Measurements from ENCODE around the gene CYLD. TPM values are rescaled to one million over a fixed set of nuclear protein-coding genes. Genes with fewer than 3 reads are reported as not detected.

CYLD gene
- polyA plus RNA-seq, 1 donor from 2014 or later: 27.6 TPM

- Histone ChIP-seq H2AFZ (ENCODE audit: low read depth, low read length) (no peak overlapping the region), H3K36me3 (ENCODE audit: insufficient read depth, low read length) (peaks cover 6% of the 10 kb centered on the region), H3F3A (ENCODE audit: insufficient read depth, low read length, poor library complexity, severe bottlenecking) (no peaks in the 10 kb centered on the region), H3K27me3 (ENCODE audit: insufficient read depth, low read depth, low read length) (no peaks in the 10 kb centered on the region), H3K4me3 (ENCODE audit: low read length) (no peak overlapping the region), H3K9ac (ENCODE audit: low read length) (no peak overlapping the region), H3K9me2 (ENCODE audit: insufficient read depth, low read length) (no peaks in the 10 kb centered on the region), H3K4me2 (ENCODE audit: low read length) (no peak overlapping the region), H3K27ac (ENCODE audit: low read length) (no peak overlapping the region), H3K9me3 (ENCODE audit: low read length) (no peaks in the 10 kb centered on the region), H4K20me1 (ENCODE audit: insufficient read depth) (no peaks in the 10 kb centered on the region), H3K79me2 (replicated peaks; ENCODE audit: insufficient read depth, low read length) (no peaks in the 10 kb centered on the region)
- TF ChIP-seq RAD21 (conservative IDR thresholded peaks at IDR 0.05) (no peak), REST (IDR thresholded peaks at IDR 0.05; ENCODE audit: borderline replicate concordance) (no peak), POLR2AphosphoS5 (IDR thresholded peaks at IDR 0.05) (no peak), TAF1 (IDR thresholded peaks at IDR 0.05; ENCODE audit: low read depth) (no peak), CTCF (IDR thresholded peaks at IDR 0.05; ENCODE audit: poor library complexity, severe bottlenecking) (no peak)
These were observed 39.2 kb downstream of the CYLD start for GRCh38 chr16:50781043-50781442.

DNA sequence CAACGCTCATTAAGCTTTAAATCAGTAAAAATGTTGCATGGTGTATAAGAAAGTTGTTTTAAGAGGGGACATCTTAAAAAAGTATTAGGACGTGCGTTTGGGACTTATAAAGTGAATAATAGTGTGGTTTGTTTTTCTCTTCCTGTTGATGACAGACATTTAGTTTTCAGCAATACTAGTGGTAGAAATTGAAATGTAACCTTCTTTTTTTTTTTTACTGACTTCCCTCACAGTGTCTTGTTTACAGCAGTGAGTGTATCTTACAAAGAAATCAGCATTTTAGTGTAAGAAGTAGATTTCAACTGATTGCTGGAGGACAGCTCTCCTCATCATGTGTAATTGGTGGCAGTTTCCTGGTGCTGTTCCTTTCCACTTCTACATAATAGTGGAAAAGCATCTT, 39.6 kb downstream of the CYLD start:
- Histone ChIP-seq H3K27me3 (ENCODE audit: insufficient read depth, low read depth, low read length) (no peaks in the 10 kb centered on the region), H3K9ac (ENCODE audit: low read length) (no peak overlapping the region), H2AFZ (ENCODE audit: low read depth, low read length) (no peak overlapping the region), H3K9me3 (ENCODE audit: low read length) (no peaks in the 10 kb centered on the region), H3K79me2 (replicated peaks; ENCODE audit: insufficient read depth, low read length) (no peaks in the 10 kb centered on the region), H3K4me2 (ENCODE audit: low read length) (no peak overlapping the region), H3F3A (ENCODE audit: insufficient read depth, low read length, poor library complexity, severe bottlenecking) (no peaks in the 10 kb centered on the region), H3K9me2 (ENCODE audit: insufficient read depth, low read length) (no peaks in the 10 kb centered on the region), H3K36me3 (ENCODE audit: insufficient read depth, low read length) (peaks cover 6% of the 10 kb centered on the region), H3K4me3 (ENCODE audit: low read length) (no peak overlapping the region), H4K20me1 (ENCODE audit: insufficient read depth) (no peaks in the 10 kb centered on the region), H3K27ac (ENCODE audit: low read length) (no peak overlapping the region)
- TF ChIP-seq MXI1 (conservative IDR thresholded peaks at IDR 0.05; ENCODE audit: poor library complexity, severe bottlenecking): no peak
- TF ChIP-seq TAF1 (IDR thresholded peaks at IDR 0.05; ENCODE audit: low read depth): no peak
- TF ChIP-seq POLR2AphosphoS5 (IDR thresholded peaks at IDR 0.05): no peak
- no peak for TF ChIP-seq SMC3 (conservative IDR thresholded peaks at IDR 0.05; ENCODE audit: poor library complexity)

GRCh38 chr16:50789757-50790156, 47.9 kb downstream of the CYLD start:
- no peaks in the 10 kb centered on the region for H3K79me2 ChIP-seq (replicated peaks; ENCODE audit: insufficient read depth, low read length)
- H3K9me3 ChIP-seq (ENCODE audit: low read length): no peaks in the 10 kb centered on the region
- TF ChIP-seq RAD21 (conservative IDR thresholded peaks at IDR 0.05) (no peak), MXI1 (conservative IDR thresholded peaks at IDR 0.05; ENCODE audit: poor library complexity, severe bottlenecking) (no peak), REST (IDR thresholded peaks at IDR 0.05; ENCODE audit: borderline replicate concordance) (no peak), EP300 (conservative IDR thresholded peaks at IDR 0.05; ENCODE audit: poor library complexity, severe bottlenecking) (no peak), SMC3 (conservative IDR thresholded peaks at IDR 0.05; ENCODE audit: poor library complexity) (no peak), CTCF (IDR thresholded peaks at IDR 0.05; ENCODE audit: poor library complexity, severe bottlenecking) (no peak)

More at GRCh38 chr16:50789757-50790156, 47.9 kb downstream of the CYLD start:
- Histone ChIP-seq H3K4me2 (ENCODE audit: low read length) (no peak overlapping the region), H3K9ac (ENCODE audit: low read length) (no peak overlapping the region), H4K20me1 (ENCODE audit: insufficient read depth) (no peaks in the 10 kb centered on the region), H3F3A (ENCODE audit: insufficient read depth, low read length, poor library complexity, severe bottlenecking) (no peaks in the 10 kb centered on the region), H3K27me3 (ENCODE audit: insufficient read depth, low read depth, low read length) (no peaks in the 10 kb centered on the region), H3K36me3 (ENCODE audit: insufficient read depth, low read length) (peaks cover 20% of the 10 kb centered on the region), H3K4me3 (ENCODE audit: low read length) (no peak overlapping the region), H3K27ac (ENCODE audit: low read length) (no peak overlapping the region), H3K9me2 (ENCODE audit: insufficient read depth, low read length) (no peaks in the 10 kb centered on the region), H2AFZ (ENCODE audit: low read depth, low read length) (no peak overlapping the region)

Measured in neural cell (in vitro differentiated cells).